Measurements from ENCODE around the gene SPARCL1.

- TF ChIP-seq CTCF (IDR thresholded peaks at IDR 0.05) (no peak), POLR2A (IDR thresholded peaks at IDR 0.05) (no peak)
These were observed 30.1 kb upstream of the SPARCL1 start for GRCh38 chr4:87559090-87559837.
